Myometrial cell (primary cell): ENCODE results near the gene MFSD6. TPM values are rescaled to one million over a fixed set of nuclear protein-coding genes. Genes with fewer than 3 reads are reported as not detected.

Experiments used
- total RNA-seq: library from RNA; depleted of rRNA; stranded (reverse); fragments of >200 nt; gene quantifications from 2 replicates; pipeline ENCODE4 v1.2.3, GENCODE V29; 2015

Gene MFSD6
- total RNA-seq: 8.7 and 11.5 TPM in 2 replicates

GRCh38 chr2:190407662-190408537, at the start of gene MFSD6:
Gene MFSD6, plus strand, starts transcription at chr2:190408355. Its CDS starts 27,675 bp downstream, at chr2:190436030.

GRCh38 chr2:190534310-190535120, 126.4 kb downstream of the MFSD6 start, which contains the start of gene NEMP2:
Gene NEMP2, minus strand, starts transcription at chr2:190534722. Its CDS starts 67 bp downstream, at chr2:190534655.

Other genes with a start within 250 kb of the MFSD6 start
- gene HIBCH, start 88.5 kb upstream of the MFSD6 start, total RNA-seq: 10.5 and 30.8 TPM in 2 replicates
- 12.1 and 18.8 TPM in 2 replicates for gene INPP1, start 64.8 kb upstream of the MFSD6 start, total RNA-seq
- 4.3 and 6.6 TPM in 2 replicates for gene NEMP2, start 126.4 kb downstream of the MFSD6 start, total RNA-seq
- gene NAB1, start 240.7 kb downstream of the MFSD6 start, total RNA-seq: 20.0 and 27.4 TPM in 2 replicates